B cell (primary cell): Measurements from ENCODE around the gene PLA2G3. TPM values are rescaled to one million over a fixed set of nuclear protein-coding genes. Genes with fewer than 3 reads are reported as not detected.

Source experiments
- ATAC-seq: fragments of 200-7000 bp; cut with Tn5 transposase; one replicate; pipeline ENCODE4 v1.10.0; 2021; ENCODE audit warnings: low read depth, mild to moderate bottlenecking, moderate number of reproducible peaks, moderate library complexity
- CTCF ChIA-PET: fragments of 350-600 bp; sonication (Branson Sonifier 250); formaldehyde crosslinking; loops from one replicate; lab custom pipeline; 2021; ENCODE audit warnings: antibody characterized with exemption, inconsistent platforms; lab: Charles Lee
- POLR2A ChIA-PET: fragments of 350-600 bp; sonication (Branson Sonifier 250); formaldehyde crosslinking; loops from one replicate; lab custom pipeline; 2021; ENCODE audit warnings: antibody characterized with exemption; lab: Charles Lee
- DNase-seq: peaks from one replicate; pipeline ENCODE4 v3.0.0; 2013
- H2AFZ ChIP-seq: 2 replicates; pipeline ENCODE4 v1.6.1; 2012; ENCODE audit warnings: mild to moderate bottlenecking, low read depth, low read length; ENCODE audit not compliant: insufficient read depth, poor library complexity, severe bottlenecking
- H3K27ac ChIP-seq, 2 donors: 1 replicate in 1 of 2; 2 replicates in 1 of 2; pipeline ENCODE4 v1.5.1; 2012 to 2013; ENCODE audit warnings: low read length in 2 of 2, mild to moderate bottlenecking in 2 of 2, moderate library complexity in 1 of 2
- H3K27me3 ChIP-seq, 4 experiments: fragments of 200-600 bp in 1 of 4; sonication (generic) in 1 of 4; replicated peaks in 1 of 4; 1 replicate in 2 of 4; 2 replicates in 2 of 4; pipeline versions ENCODE4 v1.6.1 to v1.7.0; 2013 to 2016; ENCODE audit warnings: low read length in 3 of 4, mild to moderate bottlenecking in 2 of 4, mixed read lengths in 1 of 4, moderate library complexity in 1 of 4; ENCODE audit not compliant: insufficient read depth in 4 of 4, control insufficient read depth in 3 of 4; ENCODE audit errors: control extremely low read depth in 1 of 4
- H3K36me3 ChIP-seq, 2 experiments: replicated peaks in 1 of 2; 1 replicate in 1 of 2; 2 replicates in 1 of 2; pipeline versions ENCODE4 v1.6.1 to v1.7.1; 2013; ENCODE audit warnings: low read length in 1 of 2; ENCODE audit not compliant: insufficient read depth in 2 of 2, control insufficient read depth in 1 of 2; ENCODE audit errors: control extremely low read depth in 1 of 2, extremely low read depth in 1 of 2
- H3K4me1 ChIP-seq, 2 donors: fragments of 200-600 bp in 1 of 2; sonication (generic) in 1 of 2; 1 replicate in 1 of 2; 2 replicates in 1 of 2; pipeline versions ENCODE4 v1.5.1 to v1.6.1; 2013 to 2017; ENCODE audit warnings: low read length in 2 of 2; ENCODE audit not compliant: control insufficient read depth in 2 of 2, insufficient read depth in 2 of 2
- H3K4me2 ChIP-seq: replicated peaks from 2 replicates; pipeline ENCODE3; 2012; ENCODE audit warnings: mild to moderate bottlenecking, low read depth, low read length; ENCODE audit not compliant: poor library complexity, severe bottlenecking
- H3K4me3 ChIP-seq, 5 experiments: fragments of 200-600 bp in 1 of 5; sonication (generic) in 1 of 5; 1 replicate in 3 of 5; 2 replicates in 2 of 5; pipeline versions ENCODE4 v1.5.1 to v1.7.0; 2011 to 2016; ENCODE audit warnings: low read length in 4 of 5, mild to moderate bottlenecking in 4 of 5, low read depth in 2 of 5, control low read depth in 1 of 5, moderate library complexity in 1 of 5; ENCODE audit not compliant: insufficient read depth in 1 of 5; ENCODE audit errors: control extremely low read depth in 1 of 5, extremely low read depth in 1 of 5
- H3K79me2 ChIP-seq: fragments of 200-600 bp; sonication (generic); one replicate; pipeline ENCODE4 v1.6.0; 2016; ENCODE audit warnings: low read length; ENCODE audit not compliant: control insufficient read depth, insufficient read depth
- H3K9ac ChIP-seq: fragments of 200-600 bp; sonication (generic); 2 replicates; pipeline ENCODE4 v1.6.1; 2017; ENCODE audit warnings: mild to moderate bottlenecking, low read length, moderate library complexity
- H3K9me3 ChIP-seq, 3 donors: one replicate each; pipeline versions ENCODE4 v1.6.1 to v1.7.1; 2013; ENCODE audit warnings: low read length in 2 of 3; ENCODE audit not compliant: control insufficient read depth in 2 of 3, insufficient read depth in 1 of 3; ENCODE audit errors: control extremely low read depth in 1 of 3
- H4K20me1 ChIP-seq: 2 replicates; pipeline ENCODE4 v1.6.0; 2012; ENCODE audit warnings: mild to moderate bottlenecking, low read length; ENCODE audit not compliant: insufficient read depth, control insufficient read depth, poor library complexity, severe bottlenecking
- H3K27ac Mint-ChIP-seq: one replicate; pipeline ENCODE4 v1.8.0; 2021; ENCODE audit warnings: mixed read lengths
- H3K27me3 Mint-ChIP-seq: one replicate; pipeline ENCODE4 v1.8.0; 2021; ENCODE audit warnings: mixed read lengths
- H3K4me1 Mint-ChIP-seq: one replicate; pipeline ENCODE4 v1.8.0; 2021; ENCODE audit warnings: mixed read lengths
- H3K4me3 Mint-ChIP-seq: one replicate; pipeline ENCODE4 v1.8.0; 2021; ENCODE audit warnings: mixed read lengths
- H3K9me3 Mint-ChIP-seq: one replicate; pipeline ENCODE4 v1.8.0; 2022; ENCODE audit warnings: mixed read lengths; ENCODE audit not compliant: insufficient read depth
- CTCF ChIP-seq: fragments of 200-600 bp; IDR thresholded peaks from one replicate; pipeline ENCODE4 v1.8.0; 2022; ENCODE audit warnings: antibody characterized with exemption, mild to moderate bottlenecking
- EZH2 ChIP-seq: IDR thresholded peaks from 2 replicates; pipeline ENCODE4 v1.6.1; 2012; ENCODE audit warnings: borderline replicate concordance, low read depth, mild to moderate bottlenecking, moderate library complexity, low read length; ENCODE audit not compliant: insufficient read depth, poor library complexity, severe bottlenecking
- WGBS: methylation state at CpG from one replicate; pipeline ENCODE4 v1.1.5; 2013; ENCODE audit warnings: missing lambda C conversion rate; ENCODE audit not compliant: insufficient coverage; 5-methylcytosine and 5-hydroxymethylcytosine counted together
- intact Hi-C: fragments of 100-400 bp; cut with micrococcal nuclease; formaldehyde crosslinking; loops from one replicate; pipeline ENCODE4 v1.10.0; 2022
- polyA plus RNA-seq: library from polyadenylated mRNA; depleted of rRNA; stranded (reverse); fragments of >200 nt; gene quantifications from 2 replicates; pipeline ENCODE4 v1.2.3, GENCODE V29; 2012
- total RNA-seq, 2 donors: library from RNA; stranded (reverse); fragments of 120-200 nt in 1 of 2; gene quantifications; 1 replicate in 1 of 2; 2 replicates in 1 of 2; pipeline versions ENCODE4 v1.2.3 to v1.2.4, GENCODE V29; 2013 to 2022

The PLA2G3 gene
- total and polyA plus RNA-seq, 2 donors (not counting 1 experiment from before 2014, with no cell fraction given) = not detected

- Mint-ChIP-seq H3K27ac (no peak within 1 kb of the TSS), H3K4me1 (peaks cover 6% of the 10 kb centered on the region), H3K27me3 (no peaks in the 10 kb centered on the region), H3K9me3 (no peaks in the 10 kb centered on the region), H3K4me3 (no peak within 1 kb of the TSS)
- Histone ChIP-seq H3K27ac (no peak within 1 kb of the TSS), H3K4me2 (no peak within 1 kb of the TSS), H3K79me2 (no peaks in the 10 kb centered on the region), H2AFZ (no peak within 1 kb of the TSS), H3K27me3 (peaks cover 0 to 12% (median 0%) of the 10 kb centered on the region in 4 experiments), H4K20me1 (no peaks in the 10 kb centered on the region), H3K9me3 (peaks cover 0 to 9% (median 0%) of the 10 kb centered on the region in 3 donors), H3K4me1 (peaks cover 5 to 12% of the 10 kb centered on the region in 2 donors), H3K9ac (no peak within 1 kb of the TSS), H3K36me3 (no peaks in the 10 kb centered on the region), H3K4me3 (no peak within 1 kb of the TSS)
- ChIA-PET CTCF (no interaction called here), POLR2A (no interaction called here)
- DNase-seq (no peak), ATAC-seq (no peak)
- TF ChIP-seq EZH2 (no peak), CTCF (no peak)
- intact Hi-C loops = no loop called here
- WGBS = 87% methylated on average over 9 of the region's 10 CpGs
Observed at GRCh38 chr22:31122532-31123291, 17.6 kb downstream of the PLA2G3 start, which contains the start of gene INPP5J. TSS of gene INPP5J (plus strand) at chr22:31122966. CDS start at chr22:31123015, 49 bp downstream.

- H4K20me1 ChIP-seq = no peaks in the 10 kb centered on the region
- H3K4me2 ChIP-seq = no peak overlapping the region
- TF ChIP-seq EZH2 (no peak), CTCF (no peak)
- no peaks in the 10 kb centered on the region for H3K36me3 ChIP-seq
- CTCF ChIA-PET = no interaction called here
- intact Hi-C loops = no loop called here
- 71% methylated on average over 1 of the region's 2 CpGs for WGBS
- H3K27me3 ChIP-seq = peaks cover 0 to 6% (median 0%) of the 10 kb centered on the region in 4 experiments
- H3K9me3 ChIP-seq = peaks cover 0 to 6% (median 0%) of the 10 kb centered on the region in 3 donors
- peaks cover 2% of the 10 kb centered on the region for H3K4me1 Mint-ChIP-seq
- no peak overlapping the region for H3K27ac Mint-ChIP-seq
- H2AFZ ChIP-seq = no peak overlapping the region
- no peak overlapping the region for H3K4me3 ChIP-seq
- peaks cover 1 to 7% of the 10 kb centered on the region in 2 donors for H3K4me1 ChIP-seq
- ATAC-seq = no peak
- no peaks in the 10 kb centered on the region for H3K79me2 ChIP-seq
- H3K4me3 Mint-ChIP-seq = no peak overlapping the region
- no peak overlapping the region for H3K27ac ChIP-seq
- H3K9ac ChIP-seq = no peak overlapping the region
- POLR2A ChIA-PET = no interaction called here
- no peaks in the 10 kb centered on the region for H3K27me3 Mint-ChIP-seq
- no peaks in the 10 kb centered on the region for H3K9me3 Mint-ChIP-seq
- no peak for DNase-seq
Observed at GRCh38 chr22:31122196-31122531, 18.1 kb downstream of the PLA2G3 start.
